Epidermal melanocyte (primary cell): ENCODE measurements around the gene FOXS1.
"Not testable (repeated sequence)": the region's sequence is repeated elsewhere in the genome, so short reads cannot be mapped to it uniquely, and the experiment has no call there.

Experiments
- DNase-seq: peaks from one replicate; pipeline ENCODE4 v3.0.0; 2011; ENCODE audit warnings: low spot score; ENCODE audit not compliant: insufficient read length

FOXS1 gene

DNA sequence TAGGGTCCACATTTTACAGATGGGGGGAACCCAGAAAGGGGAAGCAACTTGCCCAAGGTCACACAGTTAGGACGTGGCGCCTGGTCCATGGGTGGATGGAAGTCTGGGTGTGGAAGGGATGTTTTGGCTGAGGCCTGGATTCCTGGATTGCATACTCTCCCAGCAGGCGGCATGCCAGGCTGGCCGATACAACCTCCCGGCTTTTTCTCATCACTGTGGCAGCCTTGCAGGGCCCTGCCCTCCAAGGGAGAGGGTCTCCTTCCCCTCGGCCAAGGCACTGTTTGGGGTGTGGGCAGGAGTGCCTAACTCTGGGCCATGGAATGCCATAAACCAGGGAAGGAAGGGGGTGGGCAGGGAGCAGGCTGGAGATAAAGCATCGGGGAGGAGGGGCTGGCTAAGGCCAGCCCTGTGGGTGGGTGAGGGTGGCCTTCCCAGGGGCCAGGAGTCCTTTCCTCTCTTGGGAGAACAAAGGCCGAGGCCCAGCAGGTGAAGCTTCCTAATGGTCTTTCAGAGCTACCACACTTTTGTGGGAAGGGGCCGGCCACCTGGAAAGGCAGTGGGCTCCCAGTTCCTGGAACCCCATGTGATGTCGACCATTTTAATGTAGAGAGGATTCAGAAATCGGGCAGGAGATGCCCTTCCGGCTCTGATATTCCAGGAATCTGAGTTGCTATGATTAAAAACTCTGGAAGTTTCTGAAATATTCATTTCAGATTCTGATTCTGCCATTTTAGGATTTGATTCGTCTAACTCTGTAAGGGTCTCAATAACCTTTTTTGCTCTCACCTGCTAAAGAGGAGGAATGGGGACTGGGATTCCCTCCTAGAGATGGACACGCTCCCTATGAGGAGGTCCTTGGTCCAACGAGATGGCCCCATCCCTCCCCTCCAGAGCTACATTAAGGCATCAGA is 4.2 kb downstream of the FOXS1 start:
- no peak for DNase-seq

DNA sequence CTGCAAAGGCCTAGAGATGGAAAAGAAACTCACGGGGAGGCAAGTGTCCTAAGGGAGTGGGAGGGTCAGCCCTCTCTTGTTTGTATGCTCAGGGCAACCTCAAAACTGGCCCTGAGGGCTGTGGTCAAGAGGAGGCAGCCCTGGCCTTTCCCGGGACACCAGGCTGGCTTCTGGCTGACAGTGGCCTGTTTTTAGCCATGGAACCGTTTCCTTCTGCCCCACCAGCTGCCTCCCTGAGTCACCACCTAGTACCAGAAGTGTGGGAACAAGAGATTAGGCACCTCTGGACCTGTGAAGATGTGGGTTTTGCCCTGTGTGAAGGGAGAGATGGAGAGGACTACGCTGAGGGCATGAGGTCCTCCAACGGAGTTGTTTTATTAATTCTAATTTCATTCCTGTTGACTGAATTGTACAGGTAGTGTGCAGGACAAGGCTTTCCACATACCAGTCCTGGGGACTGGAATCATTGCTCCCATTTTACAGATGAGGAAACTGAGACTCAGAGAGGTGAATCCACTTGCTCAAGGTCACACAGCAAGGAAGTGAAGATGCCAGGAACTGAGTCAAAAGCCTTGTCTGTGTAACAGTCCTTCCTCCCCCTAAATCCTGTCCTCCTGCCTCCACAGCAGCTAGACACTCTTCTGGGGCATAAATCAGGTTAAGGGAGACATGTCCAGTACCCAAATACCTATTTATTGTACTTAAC is 5.5 kb downstream of the FOXS1 start:
- DNase-seq = no peak

DNA sequence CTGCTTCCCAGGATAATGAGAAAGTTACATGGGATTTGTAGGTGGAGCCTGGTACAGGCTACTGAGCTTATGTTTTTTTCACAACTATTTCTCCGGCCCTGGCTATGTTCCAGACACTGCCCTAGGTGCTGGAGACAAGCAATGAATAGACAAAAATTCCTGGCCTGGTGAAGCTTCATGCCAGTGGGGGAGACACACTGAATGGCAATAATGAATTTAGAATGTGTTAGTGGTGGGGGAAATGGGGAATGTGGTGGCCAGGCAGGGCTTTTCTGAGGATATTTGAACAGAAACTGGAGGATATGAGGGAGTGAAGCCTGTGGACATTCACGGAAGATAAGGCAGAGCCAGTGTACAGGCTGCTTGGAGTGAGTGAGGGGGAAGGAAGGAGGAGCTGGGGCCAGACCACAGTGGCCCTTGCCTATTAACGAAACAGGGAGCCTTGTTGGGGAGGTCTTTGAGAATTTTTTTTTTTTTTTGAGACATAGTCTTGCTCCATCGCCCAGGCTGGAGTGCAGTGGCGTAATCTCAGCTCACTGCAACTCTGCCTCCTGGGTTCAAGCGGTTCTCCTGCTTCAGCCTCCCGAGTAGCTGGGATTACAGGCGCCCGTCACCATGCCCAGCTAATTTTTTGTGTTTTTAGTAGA is 6.6 kb downstream of the FOXS1 start:
- DNase-seq = no peak

DNA sequence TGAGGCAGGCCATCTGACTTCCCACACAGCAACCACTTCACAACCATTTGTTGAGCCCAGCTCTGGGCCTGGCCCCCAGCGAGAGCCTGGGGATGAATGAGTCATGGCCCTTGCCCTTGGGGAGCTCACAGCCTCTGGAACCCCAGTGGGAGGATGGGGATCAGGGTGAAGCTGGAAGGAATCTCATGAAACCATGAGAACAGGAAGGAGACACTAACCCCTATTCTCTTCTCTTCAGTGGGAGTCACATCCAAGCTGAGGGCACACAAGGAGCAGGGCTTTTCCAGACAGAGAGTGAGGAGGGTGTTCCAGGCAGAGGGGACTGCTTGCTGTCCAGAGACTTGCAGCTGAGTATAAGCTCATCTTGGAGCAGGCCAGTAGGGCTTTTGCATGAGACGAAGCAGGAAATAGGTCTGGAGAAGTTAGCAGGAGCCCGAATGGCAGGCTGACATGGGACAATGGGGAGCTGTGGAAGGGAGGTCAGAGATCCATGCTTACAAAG is 7.5 kb downstream of the FOXS1 start:
- no peak for DNase-seq

DNA sequence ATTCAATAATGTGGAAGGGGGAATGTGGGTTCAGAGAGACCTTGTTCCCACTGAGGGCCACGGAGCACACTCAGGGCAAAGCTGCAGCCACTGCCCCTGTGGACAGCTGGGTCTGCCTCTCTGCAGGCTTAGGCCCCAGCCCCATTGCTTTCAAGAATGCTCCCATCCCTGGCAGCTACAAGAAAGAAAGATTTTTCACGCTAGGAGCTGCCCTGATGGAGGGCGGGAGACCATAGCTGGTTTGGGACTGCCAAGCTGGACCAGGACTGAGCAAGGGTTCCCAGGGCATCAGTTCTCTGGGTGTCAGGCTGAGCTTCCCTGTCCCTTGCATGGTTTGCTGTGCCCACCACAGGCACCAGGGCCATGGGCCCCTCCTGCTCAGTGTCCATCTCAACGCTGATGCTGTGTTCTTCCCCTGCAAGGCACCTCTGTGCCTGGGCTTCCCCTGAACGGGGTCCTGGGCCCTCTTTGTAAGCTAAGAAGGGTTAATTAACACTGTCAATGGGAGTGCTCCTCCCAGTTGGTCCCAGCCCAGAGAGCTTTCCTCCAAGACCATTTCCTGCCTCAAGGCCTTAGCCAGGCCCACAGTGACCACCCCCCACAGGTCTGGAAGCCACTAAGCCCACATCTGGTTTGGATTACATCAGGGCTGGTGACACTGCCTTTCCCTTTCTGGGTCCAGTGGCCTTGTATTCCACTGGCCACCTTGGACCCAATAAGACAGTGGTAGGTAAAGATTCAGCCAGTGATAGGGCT is 8.4 kb downstream of the FOXS1 start:
- no peak for DNase-seq

DNA sequence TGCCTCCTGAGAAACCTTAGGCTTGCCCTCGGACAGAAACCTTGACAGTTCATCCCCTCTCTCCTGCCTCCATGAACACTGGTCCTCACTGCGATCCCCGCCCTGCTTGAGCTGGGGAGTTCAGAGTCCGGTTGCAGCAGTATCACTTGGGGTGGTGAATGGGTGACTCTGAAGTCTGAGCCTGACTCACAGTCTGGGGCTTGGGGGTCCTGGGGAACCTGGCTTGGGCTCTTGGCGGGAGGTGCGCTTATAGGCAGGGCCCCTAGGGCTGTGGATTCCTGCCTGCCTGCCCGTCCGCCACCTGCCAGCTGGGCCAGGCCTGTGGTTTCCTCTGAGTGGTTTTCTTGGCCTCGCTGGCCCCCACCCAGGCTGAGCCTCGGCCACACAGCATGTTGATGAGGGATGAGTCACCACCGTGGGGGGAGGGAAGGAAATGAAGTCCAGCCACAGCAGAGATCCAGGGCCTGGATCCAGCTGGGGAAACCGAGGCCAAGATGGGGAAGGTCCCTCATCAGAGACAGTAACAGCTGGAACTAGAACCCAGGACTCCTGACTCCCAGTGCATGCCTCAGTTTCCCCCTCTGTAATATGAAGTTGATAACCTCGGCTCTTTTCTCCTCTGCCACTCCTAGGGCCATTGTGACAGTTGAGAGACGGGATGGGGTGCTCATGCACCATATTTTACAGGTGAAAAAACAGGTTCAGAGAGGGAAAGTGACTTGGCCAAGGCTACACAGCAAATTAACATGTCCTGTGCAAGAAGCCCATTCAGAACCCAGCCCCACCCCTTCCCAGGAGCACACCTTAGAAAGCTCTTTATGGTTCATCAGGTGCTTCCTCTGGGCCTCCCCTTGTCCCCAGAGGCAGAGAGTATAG is 9.2 kb downstream of the FOXS1 start:
- peak; percentile 68 for DNase-seq

DNA sequence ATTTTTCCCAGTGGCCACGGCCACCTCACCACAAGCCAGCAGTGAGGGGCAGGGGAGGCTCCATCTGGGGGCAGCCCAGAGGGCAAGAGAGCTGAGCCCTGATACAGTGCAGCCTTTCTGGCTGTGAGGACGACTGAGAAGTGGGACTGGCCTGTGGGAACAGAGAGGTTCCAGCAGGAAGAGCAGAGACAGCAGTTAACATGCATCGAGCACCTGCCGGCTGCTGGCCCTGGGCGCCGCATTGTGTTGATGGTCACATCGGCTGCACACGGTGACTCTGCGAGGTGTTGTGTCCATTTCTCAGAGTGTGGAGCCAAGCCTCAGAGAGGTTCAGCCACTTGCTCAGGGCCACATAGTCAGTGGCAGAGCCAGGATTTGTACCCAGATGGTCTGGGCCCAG is 9.8 kb downstream of the FOXS1 start:
- DNase-seq = no peak

DNA sequence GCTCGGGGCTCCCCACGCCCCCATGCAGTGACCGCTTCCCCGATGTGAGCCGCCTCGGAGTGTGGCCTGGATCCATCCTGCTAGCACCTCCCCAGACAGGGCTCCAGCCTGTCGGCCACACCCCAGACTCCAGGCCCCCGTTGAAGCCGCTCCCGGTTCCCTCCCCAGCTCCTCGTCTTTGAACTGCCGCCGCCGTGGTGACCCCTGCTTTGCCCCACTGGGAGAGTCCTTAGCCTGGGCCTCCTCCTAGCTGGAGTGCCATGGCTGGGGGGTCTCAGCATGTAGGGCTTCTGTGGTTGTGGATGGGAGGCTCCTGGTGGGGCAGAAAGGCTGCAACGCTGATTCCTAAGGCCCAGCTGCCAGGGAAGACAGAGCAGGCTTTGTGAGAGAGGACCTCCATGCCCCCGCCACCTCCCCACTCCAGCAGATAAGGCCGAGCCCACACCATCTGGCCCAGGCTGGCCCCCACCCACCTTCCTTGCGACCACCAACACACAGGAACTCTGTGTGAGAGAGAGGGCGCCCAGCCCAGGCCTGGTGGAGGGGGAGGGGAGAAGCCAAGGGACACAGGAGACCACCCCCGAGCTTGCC is 11.4 kb downstream of the FOXS1 start:
- DNase-seq = no peak

DNA sequence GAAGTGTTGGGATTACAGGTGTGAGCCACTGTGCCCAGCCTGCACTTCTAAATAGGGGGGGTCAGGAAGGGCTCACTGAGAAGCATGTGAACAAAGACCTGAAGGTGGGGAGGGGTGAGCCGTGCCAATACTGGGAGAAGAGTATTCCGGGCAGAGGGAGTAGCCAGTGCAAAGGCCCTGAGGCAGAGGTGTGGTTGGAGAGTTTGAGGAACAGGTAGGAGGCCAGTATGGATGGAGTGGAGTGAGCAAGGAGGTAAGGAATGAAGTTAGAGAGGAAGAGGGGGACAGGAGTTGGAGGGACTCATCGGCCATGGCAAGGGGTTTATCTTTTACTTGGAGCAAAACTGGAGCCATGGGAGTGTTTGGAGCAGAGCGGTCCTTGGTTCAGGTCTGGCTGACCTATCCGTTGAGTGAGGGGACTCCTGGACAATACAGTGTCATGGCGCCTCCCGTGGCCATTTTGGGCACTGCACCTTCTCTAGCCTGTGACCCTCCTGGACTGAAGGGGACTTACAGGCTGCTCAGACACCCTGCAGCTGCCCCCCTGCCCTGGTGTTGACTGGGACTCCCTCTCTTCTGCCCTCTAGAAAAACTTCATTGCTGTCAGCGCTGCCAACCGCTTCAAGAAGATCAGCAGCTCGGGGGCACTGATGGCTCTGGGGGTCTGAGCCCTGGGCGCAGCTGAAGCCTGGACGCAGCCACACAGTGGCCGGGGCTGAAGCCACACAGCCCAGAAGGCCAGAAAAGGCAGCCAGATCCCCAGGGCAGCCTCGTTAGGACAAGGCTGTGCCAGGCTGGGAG is 12.1 kb downstream of the FOXS1 start:
- peak; percentile 66 for DNase-seq

DNA sequence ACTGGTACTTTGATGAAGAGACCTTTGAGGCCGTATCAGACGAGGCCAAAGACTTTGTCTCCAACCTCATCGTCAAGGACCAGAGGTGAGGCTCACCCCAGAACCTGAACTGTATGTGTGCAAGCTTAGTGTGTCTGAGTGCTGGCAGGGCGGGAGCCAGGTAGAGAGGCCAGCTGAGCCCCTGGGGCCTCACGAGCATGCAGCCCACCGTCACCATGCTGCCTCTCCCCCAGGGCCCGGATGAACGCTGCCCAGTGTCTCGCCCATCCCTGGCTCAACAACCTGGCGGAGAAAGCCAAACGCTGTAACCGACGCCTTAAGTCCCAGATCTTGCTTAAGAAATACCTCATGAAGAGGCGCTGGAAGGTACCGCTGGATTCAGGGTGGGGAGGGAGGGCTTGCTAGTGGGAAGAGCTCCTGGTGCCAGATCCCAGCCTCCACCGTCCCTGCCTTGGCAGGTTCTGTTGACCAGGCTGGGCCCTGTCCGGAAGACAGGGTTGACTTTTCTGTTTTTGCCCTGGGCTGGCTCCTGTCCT is 13.6 kb downstream of the FOXS1 start:
- no peak for DNase-seq

DNA sequence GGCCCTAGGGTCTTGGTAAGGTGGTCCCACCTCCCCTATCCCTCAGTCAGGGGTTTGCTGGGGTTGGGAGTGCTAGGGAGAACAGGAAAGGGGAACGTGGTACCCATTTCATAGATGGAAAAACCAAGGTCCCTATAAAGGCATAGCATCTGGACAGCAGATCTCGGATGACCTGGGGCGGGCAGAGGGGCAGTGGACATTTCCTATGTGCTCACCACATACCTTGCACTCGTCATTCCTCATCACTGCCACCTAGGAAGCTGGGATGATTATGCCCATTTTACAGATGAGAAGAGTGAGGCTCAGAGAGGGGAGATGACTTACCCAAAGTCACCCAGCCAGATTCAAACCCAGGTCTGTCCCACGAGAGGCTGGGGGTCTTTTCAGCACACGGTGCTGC is 14.2 kb downstream of the FOXS1 start:
- DNase-seq = no peak

DNA sequence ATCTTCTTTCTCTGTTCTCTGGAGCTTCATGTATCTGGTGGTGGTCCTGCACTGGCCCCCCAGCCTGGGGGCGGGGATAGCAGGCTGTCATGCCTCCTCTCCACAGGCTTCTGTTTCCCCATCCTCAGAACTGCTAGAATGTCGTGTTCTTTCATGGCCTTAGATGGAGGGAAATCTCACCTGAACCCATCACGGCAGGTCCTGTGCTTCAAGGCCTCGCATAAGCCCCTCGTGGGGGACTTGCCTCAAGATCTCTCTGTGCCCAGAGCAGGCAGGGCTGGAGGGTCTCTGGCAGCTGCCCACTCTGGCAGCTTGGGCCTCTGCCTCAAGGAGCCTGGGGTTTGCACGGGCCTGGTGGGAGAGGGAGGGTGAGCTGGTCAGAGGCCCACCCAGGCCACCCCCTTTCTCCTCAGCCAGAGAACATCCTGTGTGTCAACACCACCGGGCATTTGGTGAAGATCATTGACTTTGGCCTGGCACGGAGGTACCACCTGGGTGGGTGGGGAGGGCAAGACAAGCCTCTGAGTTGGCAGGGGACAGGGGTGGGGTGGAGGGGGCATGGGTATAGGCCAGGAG is 14.9 kb downstream of the FOXS1 start:
- DNase-seq = no peak

DNA sequence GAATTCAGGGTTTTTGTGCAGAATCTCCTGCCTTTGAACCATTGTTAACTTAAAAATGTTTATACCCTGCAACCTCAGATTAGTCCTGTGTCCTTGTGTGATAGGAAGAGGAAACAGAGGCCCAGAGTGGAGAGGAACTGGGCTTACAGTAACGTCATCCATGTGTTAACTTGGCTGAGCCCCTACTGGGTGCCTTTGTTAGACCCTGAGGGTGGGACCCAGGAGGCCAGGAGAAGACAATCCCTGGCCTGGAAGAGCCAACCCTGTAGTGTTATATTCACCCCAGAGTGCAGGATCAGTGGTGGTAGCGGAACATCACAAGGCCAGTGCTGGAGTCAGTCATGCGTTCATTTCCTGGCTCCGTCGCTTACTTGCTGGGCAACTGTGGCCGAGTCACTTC is 15.7 kb downstream of the FOXS1 start:
- no peak for DNase-seq

DNA sequence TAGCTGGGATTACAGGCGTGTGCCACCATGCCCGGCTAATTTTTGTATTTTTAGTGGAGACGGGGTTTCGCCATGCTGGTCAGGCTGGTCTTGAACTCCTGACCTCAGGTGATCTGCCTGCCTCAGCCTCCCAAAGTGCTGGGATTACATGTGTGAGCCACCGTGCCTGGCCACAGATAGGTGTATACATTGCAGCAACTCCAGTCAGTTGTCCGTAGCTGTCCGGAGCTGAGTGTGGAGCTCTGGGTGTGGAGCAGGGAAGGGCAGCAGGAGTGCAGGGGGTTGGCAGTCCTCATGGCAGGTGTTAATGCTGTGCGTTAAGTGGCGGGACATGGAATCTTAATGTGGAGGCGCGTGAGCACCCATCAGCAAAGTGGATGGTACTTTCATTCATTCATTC is 17.4 kb downstream of the FOXS1 start:
- not testable (repeated sequence) for DNase-seq

DNA sequence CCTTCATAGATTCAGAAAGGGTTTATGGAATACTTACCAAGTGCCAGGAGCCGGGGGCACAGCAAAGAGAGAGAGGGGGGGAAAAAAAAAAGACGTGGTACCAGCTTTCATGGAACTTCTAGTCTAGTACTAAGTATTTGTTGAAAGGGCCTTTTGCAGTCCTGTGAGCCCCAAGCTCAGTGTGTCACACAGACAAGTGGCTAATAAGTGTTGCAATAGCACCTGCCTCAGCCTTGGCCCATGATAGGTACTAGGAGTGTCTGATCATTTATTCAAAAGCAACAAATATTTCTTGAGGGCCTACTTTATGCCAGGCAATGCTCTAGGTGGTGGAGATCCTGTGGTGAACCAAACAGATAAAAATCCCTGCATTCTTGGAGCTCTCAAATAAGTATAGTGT is 18.3 kb downstream of the FOXS1 start:
- no peak for DNase-seq

DNA sequence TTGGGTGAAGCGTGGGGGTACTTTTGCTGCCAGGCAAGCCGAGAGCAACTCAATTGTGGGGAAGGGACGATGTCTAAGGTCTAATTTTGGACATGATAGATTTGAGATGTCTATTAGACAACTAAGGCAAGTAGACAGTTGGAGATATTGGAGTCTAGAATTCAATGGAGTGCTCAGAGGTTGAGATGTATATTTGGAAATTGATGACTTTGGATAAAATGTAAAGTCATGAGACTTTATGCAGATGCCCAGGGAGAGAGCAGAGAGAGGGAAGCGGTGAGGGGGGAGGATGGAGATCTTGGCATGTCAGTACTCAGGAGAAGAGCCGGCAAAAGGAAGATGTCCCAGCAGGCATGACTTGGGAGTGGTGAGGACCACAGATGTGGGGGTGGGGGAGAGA is 19.3 kb downstream of the FOXS1 start:
- DNase-seq = no peak

DNA sequence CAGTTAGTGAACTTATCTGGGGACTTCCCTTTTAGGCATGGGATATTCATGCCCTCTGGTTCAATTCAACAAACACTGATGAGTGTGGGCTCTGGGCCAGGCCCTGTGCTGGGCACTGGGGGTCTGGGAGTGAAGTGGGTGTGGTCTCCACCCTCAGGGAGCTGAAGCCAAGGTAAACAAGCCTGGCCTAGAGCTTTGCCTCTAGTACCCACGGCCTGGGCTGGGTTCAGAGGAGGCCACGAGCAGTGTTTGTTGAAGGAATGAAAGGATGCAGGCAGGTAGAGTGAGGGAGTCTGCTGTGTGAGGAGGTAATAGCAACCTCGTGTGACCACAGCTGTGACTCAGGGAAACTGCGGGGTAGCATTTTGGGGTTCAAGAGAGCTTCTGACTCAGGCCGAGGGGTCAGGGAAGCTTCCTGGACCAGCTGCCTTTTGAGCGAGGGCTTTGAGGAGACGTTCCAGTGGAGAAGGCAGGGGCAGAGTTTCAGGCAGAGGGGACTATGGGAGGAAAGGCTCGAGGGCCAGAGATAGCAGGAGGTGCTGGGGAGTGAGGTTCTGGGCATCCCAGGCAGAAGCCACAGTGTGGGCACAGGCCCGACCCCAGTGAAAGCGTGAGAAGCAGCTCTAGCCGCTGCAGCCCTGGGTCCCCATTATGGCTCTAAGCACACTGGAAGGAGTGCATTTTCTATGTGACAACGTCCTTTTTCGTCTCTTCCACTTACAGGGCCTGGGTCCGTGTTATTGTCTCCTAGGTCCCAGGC is 20.7 kb downstream of the FOXS1 start:
- no peak for DNase-seq

DNA sequence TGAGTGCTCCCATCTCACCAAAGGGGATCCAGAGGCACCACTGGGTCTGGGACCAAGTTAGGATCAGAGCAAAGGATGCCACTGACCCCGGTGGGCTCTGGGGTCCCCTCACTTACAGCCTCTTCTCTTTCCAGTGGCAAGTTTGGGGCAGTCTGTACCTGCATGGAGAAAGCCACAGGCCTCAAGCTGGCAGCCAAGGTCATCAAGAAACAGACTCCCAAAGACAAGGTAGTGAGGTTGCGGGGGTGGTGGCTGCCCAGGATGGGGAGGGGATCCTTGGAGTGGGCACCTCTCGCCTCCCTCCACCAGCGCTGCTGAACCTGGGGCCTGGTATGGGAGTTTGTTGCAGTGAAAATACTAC is 21.3 kb downstream of the FOXS1 start:
- DNase-seq = no peak
